Peyer's patch (tissue), 4 donors: Measurements from ENCODE around the gene IQCE.
"Not testable (repeated sequence)": the region's sequence is repeated elsewhere in the genome, so short reads cannot be mapped to it uniquely, and the experiment has no call there.

Experiments
- CTCF ChIP-seq, 6 experiments: fragments of 450-650 bp in 4 of 6; fragments of 200-600 bp in 2 of 6; sonication (generic) in 1 of 6; IDR thresholded peaks; one replicate each; pipeline ENCODE4 v1.5.1; 2017 to 2019; ENCODE audit warnings: antibody characterized with exemption in 6 of 6, mild to moderate bottlenecking in 3 of 6, moderate library complexity in 1 of 6
- POLR2A ChIP-seq, 2 donors: fragments of 450-650 bp; IDR thresholded peaks; one replicate each; pipeline ENCODE4 v1.5.1; 2017; ENCODE audit warnings: antibody characterized with exemption in 2 of 2, mild to moderate bottlenecking in 2 of 2, moderate library complexity in 2 of 2

DNA sequence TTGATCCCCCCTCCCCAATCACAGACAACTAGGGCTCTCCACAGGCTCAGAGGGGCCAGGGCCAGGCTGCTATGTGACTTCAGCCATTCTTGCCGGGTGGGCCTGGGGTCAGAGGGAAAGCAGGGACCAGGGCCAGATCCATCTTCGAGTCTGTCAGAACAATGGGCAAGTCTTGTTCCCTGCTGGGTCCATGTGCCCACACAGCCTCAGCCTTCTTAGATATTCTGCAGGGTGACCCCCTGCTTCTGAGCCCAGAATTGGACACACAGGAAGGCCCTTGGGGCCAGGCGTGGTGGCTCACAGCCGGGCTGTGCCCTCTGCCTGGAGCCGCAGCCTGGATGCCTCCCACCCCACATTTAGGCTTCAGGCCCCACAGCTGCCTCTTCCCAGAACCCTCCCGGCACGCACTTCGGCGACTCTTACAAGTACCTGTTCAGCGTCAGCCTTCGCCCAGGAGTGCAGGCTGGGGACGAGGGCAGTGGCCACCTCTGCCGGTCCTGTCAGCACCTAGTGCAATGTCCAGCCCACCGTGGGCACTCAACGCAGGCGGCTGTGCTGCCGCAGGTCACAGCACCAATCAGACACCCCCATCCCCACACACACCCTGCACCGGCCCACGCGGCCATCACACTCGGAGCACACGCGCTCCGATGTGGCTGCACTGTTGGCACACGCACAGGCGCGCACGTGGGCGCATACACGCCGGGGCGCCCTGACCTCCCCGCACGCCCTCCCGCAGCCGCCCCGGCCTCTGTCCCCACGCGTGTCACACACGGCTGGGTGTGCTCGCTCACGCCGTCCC, 27.6 kb upstream of the IQCE start:
- not testable (repeated sequence) for TF ChIP-seq POLR2A, CTCF (IDR thresholded peaks at IDR 0.05)
